T follicular helper cell (primary cell): ENCODE data around the gene TPSD1.
"Not testable (repeated sequence)": the region's sequence is repeated elsewhere in the genome, so short reads cannot be mapped to it uniquely, and the experiment has no call there.

ENCODE experiments used
- DNase-seq: peaks from one replicate; pipeline ENCODE4 v3.0.0-alpha.2; 2020; ENCODE audit warnings: low read depth

Gene TPSD1

GRCh38 chr16:1220841-1221627 is 34.8 kb upstream of the TPSD1 start:
- DNase-seq = no peak

DNA sequence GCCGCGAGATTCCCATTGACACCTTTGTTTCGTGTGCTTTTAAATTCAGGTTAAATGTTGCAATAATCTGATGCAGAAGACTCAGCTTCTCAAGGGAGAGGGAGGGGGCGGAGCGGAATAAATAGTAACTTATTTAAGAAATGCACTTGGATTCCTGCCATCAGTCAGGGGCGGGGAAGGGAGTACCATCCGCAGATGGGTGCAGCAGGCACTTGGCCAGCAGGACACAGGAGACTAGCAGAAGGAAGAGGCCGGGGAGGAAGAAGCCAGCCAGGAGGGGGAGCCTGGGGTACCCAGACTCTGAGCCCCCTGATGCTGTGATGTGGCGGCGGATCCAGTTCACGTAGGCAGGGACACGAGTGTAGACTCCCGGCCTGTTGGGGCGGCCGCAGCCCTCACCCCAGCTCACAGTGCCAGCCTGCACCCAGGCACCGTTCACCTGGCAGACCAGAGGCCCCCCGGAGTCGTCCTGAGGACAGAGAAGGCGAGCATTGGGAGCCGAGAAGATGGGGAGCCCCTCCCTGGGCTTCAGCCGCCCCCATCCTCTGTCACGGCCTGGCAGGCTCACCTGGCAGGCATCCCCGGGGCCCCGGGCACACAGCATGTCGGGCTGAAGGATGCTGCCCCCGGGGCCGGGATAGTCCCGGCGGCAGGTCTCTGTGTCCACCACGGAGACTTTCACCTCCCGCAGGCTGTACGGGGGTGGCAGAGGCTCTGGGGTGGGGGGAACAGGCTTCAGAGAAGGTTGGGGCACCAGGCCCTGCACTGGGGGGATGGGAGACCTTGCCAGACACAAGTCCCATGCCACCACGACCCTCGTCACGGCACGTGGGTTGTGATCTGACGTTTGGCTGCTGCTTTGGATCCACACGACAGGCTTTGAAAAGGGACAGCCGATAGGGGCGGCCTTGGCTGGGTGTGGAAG is 34.0 kb upstream of the TPSD1 start:
- DNase-seq = no peak

DNA sequence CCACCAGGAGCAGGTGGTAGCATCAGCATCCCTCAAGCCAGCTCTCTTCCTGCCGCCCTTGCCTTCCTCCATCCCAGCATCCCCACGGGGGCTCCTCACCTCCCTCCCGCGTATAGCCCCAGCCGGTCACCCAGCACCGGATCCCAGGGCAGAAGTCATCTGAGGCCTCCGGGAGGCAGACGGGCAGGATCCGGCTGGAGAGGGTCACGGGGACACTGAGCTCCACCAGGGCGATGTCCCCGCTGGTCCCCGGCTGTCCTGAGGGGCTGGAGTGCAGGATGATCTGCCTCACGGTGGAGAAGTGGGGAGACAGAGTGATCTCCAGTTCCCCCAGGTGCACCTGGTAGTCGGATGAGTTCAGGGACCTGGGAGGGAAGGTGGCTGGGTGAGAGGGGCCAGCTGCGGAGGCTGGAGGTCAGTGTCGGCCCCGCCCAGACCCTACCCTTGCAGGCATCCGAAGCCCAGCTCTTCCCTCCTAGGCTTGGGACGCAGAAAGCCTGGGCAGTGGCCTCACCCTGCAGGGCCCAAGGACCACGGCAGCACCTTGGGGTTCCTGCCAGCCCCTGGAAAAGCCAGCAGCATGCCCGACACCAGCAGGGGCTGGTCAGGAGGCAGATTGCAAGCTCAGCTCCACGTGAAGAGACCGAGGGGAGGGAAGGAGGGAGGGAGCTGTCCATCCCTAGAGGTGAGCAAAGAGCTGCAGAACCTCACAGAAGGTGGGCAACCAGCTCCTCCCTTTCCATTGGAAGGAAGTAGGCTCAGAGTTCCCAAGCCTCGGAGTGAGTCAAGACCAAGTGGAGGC is 33.1 kb upstream of the TPSD1 start:
- no peak for DNase-seq

GRCh38 chr16:1223355-1224214 is 32.3 kb upstream of the TPSD1 start:
- DNase-seq = no peak

DNA sequence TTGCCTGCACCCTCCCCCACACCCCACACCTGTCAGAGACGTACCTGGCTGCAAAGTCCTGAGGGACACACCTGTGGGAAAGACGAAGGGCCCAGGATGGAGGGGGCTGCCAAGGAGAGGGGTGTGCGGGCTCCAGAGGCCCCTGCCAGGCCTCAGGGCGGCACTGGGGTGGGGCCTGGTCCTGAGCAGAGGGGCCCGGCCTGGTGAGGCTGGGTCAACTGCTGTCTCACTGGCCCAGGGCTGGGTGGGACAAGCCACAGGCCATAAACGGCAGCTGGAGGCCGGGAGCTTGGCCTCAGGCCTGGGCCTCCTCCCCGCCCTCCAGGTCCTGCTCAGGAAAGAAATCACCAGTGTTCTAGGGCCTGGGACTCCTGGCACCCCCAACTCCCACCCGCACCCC is 31.3 kb upstream of the TPSD1 start:
- DNase-seq = no peak

DNA sequence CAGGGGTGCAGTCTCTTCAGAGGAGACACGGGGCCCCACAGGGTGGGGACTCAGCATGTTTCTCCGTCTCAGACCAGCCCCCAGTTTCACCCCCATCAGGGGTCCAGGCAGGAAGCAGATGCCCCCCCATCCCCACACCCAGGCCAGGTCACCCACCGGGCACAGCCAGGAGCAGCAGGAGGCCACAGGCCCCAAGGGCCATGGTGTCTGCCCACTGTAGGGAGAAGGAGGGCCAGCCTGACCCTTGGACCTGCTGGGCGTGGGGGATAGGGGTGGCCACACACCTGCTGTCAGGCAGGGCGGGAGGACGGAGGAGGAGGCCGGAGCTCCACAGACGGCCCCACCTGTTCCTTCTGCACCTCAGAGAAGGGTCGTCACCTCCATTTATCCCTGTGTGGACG is 30.8 kb upstream of the TPSD1 start, which contains the start of gene TPSG1:
TSS of gene TPSG1 (minus strand) at position 218 of the 401 bp plus-strand sequence. CDS start at position 202, 16 bp downstream.
- DNase-seq = no peak

GRCh38 chr16:1225728-1226311 is 30.0 kb upstream of the TPSD1 start:
- not testable (repeated sequence) for DNase-seq

GRCh38 chr16:1226692-1227091 is 29.2 kb upstream of the TPSD1 start:
- not testable (repeated sequence) for DNase-seq

DNA sequence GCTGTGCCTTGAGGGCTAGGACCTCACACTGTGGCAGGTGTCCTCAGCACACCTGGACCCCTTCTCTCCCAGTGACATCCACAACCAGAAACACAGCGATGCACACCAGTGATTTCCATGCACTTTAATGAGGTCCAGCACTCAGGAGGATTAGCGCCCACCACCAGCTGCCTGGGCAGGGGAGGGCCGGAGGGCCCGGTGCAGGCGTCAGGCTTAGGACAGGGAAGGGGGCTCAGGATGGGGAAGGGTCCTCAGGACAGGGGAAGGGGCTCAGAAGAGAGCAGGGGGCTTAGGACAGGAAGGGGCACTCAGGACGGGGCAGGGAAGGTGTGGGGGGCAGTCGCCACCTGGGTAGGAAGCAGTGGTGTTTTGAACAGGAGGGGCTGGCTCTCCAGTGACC is 27.6 kb upstream of the TPSD1 start:
- DNase-seq = not testable (repeated sequence)

DNA sequence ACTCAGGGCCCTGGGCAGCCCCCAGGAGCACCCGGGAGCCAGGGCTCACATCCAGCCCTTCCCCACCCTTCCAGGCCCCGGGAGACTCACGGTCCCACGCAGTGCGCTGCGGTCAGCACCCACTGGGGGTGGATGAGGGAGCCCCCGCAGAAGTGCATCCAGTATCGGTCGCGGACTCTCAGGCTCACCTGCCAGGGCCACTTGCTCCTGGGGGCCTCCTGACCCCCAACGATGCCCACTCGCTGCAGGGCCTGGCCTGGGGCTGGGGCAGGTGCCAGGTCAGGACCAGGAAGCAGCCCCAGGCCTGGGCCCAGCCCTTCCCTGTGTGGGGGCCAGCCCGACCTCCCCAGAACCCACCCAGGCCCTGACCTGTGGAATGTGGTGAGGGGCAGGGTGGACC is 26.4 kb upstream of the TPSD1 start:
- DNase-seq = not testable (repeated sequence)

DNA sequence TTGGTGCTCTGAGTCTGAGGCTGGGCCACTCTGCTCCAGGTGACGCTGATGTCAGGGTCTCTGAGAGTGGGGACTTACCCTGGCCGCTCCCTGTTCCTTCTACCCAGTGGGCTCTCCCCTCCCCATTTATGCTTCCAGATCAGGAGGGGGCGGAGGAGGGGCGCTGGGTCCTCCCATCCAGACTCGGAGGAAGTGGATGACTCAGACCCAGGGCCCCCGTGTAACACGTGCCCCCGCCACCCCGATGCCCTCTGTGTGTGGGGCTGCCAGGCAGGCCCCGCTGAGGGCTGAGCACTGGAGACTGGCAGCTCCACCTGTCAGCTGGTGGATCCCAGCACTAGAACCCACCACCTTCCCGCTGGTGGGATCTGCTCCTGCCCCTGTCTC is 25.8 kb upstream of the TPSD1 start, which contains the start of gene TPSB2:
TSS of gene TPSB2 (minus strand) at position 101 of the 387 bp plus-strand sequence. CDS start 233 bp downstream, outside the sequence.
- not testable (repeated sequence) for DNase-seq

DNA sequence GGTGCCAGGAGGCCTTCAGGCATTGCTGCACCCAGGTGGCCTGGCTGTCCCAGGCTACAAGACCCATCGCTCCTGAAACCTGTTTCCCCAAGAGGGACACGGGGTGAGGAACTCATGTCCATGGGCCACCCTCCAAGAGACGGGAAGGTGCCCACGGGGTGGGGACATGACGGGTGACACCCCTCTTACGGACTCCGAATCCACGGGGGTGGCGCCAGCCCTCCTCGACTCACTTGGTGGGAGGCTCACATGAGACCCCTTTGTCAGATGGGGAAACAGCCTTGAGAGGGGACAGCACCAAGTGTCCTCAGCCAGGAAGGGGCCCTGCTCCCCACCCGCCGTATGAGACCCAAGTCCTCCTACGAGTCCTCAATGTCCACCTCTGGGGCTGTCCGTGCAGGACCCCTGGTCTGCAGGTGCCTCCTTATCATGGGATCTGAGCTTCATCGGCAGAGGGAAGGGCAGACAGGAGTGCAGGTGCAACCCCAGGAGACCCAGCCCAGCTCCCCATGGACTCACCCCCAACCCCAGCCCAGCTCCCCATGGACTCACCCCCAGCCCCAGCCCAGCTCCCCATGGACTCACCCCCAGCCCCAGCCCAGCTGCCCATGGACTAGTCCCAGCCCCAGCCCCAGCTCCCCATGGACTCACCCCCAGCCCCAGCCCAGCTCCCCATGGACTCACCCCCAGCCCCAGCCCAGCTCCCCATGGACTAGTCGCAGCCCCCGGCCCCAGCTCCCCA is 25.2 kb upstream of the TPSD1 start:
- not testable (repeated sequence) for DNase-seq

GRCh38 chr16:1231301-1231700 is 24.6 kb upstream of the TPSD1 start:
- DNase-seq = not testable (repeated sequence)

DNA sequence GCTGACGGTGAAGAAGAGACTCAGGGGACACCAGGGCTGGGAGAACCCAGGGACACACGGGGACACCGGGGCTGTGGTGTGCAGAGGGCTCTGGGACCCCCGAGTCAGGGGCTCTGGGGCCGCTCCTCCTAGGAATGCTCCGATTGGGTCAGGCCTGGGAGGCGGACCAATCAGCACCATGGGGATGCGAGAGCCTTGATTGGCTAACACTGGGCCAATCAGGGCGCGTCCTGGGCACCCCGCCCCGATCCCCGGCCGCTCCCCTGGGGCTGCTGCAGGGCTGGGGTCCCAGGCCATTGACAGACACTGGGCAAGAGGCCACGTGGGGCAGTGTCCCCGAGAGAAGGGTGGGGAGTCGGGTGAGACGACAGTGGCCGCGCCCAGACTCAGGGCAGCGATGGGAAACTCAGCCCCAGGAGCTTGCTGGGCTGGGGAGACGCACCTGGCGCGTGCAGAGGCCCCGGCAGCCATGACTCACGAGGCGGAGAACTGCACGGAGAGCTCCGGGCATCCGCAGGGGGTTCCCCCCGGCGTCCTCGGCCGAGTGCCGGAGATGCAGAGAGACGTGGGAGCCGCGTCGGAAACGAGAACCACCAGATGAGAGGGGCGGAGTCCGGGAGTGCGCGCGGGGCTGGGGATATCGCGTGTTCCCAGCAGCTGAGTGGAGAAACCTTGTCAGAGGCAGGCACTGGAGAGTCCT is 23.7 kb upstream of the TPSD1 start:
- DNase-seq = not testable (repeated sequence)

GRCh38 chr16:1236659-1237058 is 19.2 kb upstream of the TPSD1 start:
- not testable (repeated sequence) for DNase-seq

DNA sequence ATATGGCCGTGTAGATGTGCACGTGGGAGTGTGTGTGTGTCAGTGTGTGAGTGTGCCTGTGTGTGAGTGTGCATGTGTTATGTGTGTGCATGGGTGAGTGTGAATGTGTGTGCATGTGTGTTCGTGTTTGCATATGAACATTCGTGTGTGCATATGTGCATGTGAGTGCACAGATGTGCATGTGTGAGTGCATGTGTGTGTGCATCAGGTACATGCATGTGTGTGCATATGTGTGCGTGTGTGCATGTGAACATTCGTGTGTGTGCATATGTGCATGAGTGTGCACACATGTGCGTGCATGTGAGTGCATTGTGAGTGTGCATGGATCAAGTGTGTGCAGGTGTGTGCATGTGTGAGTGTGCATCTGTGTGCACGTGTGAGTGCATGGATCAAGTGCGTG is 17.9 kb upstream of the TPSD1 start:
- no peak for DNase-seq

DNA sequence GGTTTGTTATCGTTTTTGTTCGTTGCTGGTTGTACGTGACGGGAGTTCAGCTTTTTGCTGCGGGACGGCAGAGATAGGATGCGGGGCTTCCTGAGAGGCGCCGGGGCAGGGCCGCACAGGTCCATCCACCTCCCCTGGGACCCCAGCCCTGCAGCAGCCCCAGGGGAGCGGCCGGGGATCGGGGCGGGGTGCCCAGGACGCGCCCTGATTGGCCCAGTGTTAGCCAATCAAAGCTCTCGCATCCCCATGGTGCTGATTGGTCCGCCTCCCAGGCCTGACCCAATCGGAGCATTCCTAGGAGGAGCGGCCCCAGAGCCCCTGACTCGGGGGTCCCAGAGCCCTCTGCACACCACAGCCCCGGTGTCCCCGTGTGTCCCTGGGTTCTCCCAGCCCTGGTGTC is 17.0 kb upstream of the TPSD1 start:
- not testable (repeated sequence) for DNase-seq

- not testable (repeated sequence) for DNase-seq
Measured at GRCh38 chr16:1239575-1239974, 16.3 kb upstream of the TPSD1 start.

- not testable (repeated sequence) for DNase-seq
Measured at GRCh38 chr16:1240436-1240835, 15.4 kb upstream of the TPSD1 start, which contains the start of gene TPSAB1. Gene TPSAB1, plus strand, starts transcription at chr16:1240705. Its CDS starts 234 bp downstream, at chr16:1240939.
